Forelimb muscle (tissue), 1 donor: ENCODE measurements around the gene DLX5. TPM values are rescaled to one million over a fixed set of nuclear protein-coding genes. Genes with fewer than 3 reads are reported as not detected.

Source experiments
- DNase-seq: peaks from one replicate; pipeline ENCODE4 v3.0.0-alpha.2; 2013; ENCODE audit warnings: low read depth
- polyA plus RNA-seq: library from polyadenylated mRNA; unstranded; fragments of 120-200 nt; gene quantifications from one replicate; pipeline ENCODE4 v1.2.1, GENCODE V29; 2013; ENCODE audit not compliant: insufficient read length

DLX5 gene
- polyA plus RNA-seq, 1 donor: 0.22 TPM

DNA sequence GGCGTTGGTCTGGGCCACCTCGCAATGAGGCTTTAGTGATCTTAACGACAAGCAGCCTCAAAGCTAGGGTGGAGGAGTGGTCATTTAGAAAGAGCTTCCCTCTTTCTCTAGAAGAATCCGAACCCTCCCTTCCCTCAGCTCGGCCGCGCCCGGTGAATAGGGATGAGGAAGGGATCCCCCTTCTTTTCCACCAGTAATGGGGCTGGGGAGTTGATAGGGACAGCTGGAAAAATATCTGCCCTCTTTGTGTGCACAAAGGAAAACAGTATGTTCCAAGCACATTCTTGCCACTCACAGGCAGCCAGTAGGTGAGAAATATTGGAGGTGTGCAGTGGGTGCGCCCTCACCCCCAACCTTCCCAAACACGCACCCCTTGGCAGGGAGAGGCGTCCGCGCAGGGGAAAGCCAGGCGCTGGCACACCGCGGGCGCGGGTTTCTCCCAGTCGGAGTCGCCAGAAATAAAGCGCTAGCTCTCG is 6.5 kb downstream of the DLX5 start:
- no peak for DNase-seq

DNA sequence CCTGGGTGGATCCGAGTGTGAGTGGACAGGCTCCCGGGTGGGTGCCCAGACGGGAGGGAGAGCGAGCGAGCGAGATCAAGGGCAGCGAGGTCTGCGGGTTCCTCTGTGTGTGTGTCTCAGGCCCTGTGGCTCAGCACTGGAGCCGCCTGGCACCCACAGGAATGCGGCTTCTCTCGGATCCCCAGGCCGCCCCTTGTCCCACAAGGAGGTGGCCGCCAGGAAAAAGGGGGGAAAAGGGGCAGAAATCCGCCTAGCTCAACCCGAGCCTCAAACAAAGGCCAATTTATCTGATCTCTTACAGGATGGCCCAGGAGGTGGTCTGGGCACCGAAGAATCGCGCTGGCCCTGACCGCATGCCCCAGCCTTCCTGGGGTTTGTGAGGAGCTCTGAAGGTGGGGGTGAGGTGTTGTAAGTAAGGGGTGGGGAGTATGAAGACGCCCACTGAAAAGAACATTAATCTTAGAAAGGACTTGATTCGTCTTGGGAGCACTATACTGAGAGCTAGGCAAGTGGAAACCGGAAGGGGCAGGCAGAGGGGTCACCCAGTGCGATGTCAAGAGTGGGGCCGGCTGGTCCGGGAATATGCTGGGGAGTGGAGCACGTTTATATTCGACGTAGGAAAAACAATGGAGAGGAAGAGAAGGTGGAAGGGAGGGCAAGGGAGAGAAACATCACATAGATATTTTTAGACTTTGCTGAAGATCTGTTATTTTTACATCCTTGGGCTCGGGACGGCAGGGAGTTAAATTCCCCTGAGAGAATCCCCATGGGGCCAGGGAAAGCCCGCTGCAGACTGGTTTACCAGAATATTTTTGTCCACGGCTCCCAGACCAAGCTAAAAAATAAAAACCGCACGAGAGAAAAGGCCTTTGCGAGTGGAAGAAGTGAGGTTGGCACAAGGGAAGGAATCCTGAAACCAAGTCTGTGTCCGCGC is 7.2 kb downstream of the DLX5 start:
- DNase-seq: no peak

DNA sequence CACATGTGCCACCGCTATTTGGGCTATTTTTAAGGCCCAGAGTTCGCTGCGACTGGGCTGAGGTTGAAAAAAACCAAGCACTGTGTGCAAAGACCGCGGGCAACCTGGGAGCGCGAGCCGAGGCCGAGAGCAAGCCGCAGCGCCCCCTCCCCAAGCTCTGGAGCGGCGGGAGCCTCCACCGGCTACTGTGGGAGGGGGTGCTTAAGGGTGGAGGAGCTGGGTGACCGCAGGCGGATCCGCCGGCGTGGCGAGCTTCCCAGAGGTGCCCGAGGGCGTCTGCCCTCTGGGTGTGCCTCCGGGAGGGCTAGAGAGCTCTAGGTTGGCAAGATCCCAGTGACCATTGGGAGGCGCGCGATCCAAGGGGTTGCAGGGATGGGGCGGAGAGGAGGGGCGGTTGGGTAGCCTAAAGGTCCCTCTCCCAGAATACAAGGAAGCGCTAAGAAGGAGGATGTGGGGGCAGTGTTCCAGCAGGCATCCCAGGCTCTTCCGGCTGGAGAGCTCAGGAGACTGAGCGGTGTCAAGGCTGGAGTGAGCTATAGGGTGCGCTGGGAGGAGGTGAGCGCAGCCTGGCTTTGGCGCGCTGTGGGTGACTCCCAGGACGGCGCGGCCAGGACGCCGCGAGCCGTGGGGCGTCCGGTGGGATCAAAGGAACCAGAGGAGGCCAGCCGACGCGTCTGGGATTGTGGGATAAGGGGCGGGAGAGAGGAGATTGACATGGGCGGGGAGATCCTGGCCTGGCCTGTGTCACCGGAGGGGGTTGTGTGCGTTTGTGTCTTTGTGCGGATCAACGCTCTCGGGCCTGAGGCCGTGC is 8.0 kb downstream of the DLX5 start:
- DNase-seq: no peak

DNA sequence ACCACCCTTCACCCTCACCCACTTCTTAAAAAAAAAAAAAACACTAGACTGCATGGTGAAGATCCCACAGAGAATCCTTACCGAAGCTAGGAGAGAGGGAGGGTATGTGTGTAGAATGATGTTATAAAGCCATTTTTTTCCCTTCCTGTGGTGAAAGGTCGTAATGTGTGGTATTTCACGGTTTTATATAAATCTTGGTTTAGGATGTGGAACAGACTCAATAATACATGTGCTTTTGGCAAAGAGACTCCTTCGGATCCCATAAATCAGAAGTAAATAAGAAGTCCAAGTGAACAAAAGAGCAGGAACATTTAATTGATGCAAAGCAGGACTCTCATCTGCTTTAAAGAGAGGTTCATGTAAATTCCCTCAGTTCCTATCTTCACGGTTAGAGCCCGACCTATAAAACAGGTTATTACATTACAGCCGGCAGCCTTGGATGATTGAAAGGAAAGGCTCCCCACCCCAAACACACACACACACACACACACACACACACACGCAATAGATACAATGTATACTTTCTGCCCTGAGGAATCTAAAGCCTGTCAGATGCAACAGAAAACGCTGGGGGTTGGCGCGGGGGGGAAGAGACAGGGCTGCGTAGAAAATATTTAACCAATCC is 8.8 kb downstream of the DLX5 start:
- DNase-seq: no peak

DNA sequence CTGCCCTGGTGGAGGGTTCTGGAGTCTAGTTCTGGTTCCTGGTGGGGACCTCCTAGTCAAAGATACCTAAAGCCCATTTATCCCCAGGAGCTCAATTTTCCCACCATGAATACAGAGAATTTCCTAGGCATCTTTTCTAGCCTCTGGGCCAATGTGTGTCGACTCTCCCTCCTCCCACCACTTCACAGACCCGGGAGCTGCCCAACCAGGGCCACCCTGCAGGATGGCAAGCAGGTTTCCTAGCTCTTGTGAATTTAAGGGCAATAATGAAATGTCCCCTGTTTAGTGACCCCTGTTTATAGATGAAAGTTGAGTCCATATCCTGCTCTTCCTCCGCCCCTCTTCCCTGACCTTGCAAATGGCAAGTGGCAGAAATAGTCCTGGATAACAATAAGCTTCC is 9.4 kb downstream of the DLX5 start:
- DNase-seq: no peak

DNA sequence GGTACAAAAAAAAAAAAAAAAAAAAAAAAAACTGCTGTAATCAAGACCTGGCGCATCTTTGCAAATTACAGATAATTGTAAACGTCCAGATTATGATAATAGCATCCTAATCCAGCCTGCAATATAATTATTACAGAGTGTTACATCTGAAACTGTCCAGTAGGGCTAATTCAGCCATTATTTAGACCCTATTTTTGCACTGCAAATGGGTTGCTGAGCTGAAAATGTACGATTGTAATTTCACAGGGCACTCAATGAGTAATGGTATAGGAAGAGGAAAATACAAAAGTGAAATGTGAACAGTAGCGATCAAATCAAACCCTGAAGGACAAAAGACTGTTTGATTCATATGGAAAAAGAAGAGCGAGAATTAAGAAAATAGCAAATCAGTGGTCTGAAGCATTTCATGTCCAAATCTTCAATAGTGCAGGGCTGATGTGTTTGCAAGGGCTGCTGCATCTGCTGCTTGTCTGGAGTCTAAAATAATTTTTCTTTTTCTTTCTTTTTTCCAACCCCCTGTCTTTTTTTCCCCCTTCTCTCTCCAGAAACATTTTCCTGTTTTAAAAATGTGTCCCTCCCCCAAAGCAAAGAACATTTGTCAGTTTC is 10.4 kb downstream of the DLX5 start:
- DNase-seq: no peak

DNA sequence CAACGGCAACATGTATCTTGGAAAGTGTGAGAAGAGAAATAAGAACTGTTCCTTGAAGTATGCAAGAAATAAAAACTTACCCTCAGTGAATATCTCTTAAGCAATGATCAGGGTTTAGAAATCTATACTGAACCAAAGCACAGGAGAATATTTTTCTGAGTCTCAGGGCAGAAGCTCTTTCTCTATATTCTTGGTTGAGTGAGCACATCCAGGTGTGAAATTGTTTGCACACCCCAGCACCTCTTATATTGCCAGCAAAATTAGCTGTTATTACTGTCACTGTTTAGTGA is 10.8 kb downstream of the DLX5 start:
- DNase-seq: no peak

DNA sequence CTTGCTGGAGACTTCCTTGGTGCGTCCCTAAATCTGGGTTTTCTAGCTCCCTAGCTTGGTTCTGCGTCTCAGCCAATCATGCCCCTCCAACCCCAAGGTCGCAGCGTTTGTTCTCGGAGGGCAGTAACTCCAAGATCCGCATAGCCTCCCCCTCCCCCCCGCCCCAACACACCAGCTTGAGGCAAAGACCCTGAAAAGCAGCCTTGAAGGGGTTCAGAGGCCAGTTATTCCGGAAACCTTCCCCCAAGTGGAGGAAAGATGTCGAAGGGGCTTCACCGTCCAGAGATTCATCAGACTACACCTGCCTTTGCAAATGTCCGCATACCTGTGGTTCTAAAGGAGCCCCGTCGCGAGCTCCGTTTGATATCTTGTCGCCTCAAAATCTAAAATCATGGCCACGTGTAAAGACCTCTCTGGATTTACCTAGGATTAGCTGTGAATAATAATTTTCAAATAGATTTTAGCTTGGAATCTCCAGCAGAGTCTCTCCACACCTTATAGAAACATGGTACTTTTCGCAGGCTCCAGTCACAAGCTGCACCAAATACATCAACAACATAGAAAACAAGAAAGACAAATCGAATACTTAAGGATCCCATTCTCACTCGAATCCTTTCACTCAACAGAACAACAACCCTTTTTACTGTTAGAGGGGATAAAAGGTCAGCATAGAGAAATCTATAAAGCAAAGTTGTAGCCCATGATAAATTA is 11.3 kb downstream of the DLX5 start:
- DNase-seq: no peak

DNA sequence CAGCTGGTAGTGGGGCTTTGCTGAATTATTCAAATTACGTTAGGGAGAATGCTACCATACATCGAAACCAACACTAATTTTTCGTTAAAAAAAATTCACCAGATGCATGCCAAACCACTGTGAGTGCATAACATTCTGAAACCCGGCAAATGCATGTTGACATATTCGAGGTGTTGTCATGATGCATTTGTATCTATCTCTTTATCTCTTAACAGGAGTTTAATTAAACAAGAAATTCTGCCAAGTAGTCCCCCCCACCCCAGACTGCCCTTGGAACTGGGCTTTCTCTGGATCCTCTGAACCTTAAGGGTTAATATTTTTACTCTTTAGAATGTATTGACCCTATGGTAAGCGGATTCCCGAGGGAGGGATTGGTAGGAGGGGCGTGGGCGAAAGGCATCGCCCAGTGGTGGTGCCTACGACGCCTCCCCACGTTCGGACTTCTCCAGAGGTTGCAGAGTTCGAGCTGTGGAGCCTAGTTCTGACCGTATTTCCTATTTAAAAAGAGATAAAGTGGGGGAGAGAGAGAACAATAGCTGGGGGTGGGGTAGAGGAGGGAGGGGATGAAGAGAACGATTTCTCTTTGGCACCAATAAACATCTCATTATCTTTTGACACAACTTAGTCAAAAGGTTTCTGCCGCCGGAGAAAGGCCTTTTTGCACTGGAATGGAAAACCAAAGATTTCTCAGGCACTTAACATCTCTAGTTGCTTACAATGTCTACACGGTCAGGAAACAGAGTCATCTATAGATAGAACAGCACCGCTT is 12.1 kb downstream of the DLX5 start:
- no peak for DNase-seq

DNA sequence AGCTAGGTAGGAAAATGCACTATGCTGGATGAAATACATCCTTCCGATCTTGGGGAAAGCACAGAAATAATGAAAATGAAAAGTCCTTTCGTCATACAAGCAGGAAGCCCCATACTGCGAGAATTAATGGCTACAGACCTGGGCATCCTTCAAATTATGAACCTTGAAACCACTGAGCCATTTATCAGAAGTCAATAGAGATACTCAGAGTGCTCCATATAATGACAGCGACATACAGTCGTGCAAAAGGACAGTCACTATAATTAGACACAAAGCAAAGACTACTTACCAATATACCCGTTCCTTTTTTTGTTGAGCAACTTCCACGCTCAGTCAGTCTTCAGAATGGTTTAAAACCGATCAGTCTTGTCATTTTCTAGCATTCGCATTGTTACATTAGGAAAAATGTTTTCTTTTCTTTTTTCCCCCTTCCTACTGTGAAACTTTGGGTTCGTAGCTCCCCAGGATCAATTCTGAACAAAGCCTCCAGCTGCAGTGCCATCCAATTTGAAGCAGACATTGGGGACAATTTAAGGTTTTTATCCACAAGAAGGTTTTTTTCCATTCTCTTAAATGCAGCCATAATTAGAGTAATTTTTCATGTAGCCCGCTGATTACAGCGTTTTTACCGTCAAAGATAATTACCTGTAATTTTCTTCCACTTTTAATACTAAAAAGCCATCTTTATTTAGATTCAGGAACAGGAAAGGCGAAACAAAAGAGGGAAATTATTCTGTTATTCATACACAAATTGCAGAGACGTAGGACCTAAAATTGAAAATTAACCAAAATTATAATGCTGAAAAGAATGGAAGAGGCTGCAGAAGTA is 12.9 kb downstream of the DLX5 start:
- DNase-seq: no peak

DNA sequence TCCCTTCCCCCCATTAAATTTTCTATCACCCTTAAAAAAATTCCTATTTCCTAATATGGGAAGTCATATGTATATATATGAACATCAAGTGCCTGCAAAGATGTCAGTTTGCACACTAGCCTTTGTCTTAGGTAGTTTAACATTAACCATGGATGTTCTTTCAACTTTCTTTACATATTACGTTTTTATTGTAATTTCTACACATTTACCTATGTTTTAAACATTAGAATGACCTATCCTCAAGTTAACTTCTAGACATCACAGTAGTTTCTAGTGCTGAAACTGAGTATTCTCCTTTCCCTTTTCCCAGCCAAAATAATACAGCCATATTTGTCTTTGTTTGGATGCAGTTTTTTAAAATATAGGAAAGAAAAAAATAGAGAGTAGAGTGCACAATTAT is 13.5 kb downstream of the DLX5 start:
- no peak for DNase-seq

DNA sequence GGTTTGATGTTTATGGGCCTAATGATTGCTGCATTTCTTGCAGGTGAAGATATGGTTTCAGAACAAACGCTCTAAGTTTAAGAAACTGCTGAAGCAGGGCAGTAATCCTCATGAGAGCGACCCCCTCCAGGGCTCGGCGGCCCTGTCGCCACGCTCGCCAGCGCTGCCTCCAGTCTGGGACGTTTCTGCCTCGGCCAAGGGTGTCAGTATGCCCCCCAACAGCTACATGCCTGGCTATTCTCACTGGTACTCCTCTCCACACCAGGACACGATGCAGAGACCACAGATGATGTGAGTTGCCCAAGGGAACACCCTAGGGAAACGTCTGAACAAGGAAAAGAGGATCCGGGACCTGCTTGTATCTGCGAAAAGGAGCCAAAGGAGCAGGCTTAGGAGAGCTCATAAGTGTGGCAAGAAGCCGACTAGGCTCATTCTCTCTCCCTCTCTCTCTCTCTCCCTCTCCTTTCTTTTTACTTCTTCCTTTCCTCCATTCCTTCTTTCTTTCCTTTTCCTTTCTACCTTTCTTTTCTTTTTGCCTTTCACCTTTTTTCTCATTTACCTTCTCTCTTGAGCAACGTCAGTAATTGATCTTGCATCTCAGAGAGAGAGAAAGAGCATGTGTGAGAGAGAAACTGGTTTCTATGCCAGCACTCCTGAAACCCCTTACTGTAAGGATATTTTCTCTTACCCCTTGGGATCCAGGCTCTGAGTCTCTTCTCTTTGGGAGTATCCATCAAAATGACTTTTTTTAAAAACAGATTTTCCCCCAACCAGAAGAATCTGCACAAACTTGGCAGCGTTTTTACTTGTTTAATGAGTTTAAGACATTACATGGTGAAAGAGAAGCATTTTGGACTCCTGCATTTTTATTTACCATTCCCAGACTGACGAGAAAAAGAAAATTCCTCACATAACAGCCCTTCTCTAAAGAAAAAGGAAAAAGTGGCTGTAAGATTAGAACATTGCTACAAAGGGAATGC is 14.6 kb downstream of the DLX5 start:
- DNase-seq: no peak

DNA sequence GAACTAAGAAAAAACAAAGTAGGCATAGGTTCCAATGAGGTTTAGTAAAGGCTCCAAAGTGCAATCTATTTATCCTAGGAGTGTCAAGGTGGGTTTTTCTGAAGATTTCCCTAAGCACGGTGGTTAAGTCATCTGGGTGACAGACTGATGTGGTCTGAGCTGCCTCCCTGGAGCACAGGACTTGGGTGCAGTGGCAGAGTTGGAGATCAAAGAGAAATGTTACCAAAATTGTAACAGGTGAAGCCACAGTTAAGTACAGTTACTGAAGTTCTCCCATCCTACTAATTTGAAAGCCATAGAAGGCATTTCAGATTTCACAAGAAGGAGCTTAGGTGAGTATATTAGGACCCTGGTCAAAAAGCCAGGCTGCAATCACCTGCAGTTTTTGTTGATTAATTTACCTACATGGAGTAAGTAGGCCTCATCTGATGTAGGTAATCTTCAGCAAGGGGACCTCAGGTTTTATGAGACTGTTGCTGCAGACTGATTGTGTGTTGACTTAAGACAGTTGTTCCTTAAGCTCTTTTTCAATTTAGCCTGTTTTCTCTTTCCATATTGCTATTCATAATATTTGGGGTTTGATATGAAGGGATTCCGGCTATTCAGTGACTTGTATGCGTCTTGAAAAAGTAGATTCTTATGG is 16.2 kb downstream of the DLX5 start:
- DNase-seq: no peak

DNA sequence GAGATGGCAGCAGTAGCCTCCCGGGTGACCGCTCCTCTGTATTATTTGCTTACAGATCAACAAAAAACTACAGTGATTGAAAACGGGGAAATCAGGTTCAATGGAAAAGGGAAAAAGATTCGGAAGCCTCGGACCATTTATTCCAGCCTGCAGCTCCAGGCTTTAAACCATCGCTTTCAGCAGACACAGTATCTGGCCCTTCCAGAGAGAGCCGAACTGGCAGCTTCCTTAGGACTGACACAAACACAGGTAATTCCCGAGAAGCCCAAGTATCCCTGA is 17.1 kb downstream of the DLX5 start:
- no peak for DNase-seq

DNA sequence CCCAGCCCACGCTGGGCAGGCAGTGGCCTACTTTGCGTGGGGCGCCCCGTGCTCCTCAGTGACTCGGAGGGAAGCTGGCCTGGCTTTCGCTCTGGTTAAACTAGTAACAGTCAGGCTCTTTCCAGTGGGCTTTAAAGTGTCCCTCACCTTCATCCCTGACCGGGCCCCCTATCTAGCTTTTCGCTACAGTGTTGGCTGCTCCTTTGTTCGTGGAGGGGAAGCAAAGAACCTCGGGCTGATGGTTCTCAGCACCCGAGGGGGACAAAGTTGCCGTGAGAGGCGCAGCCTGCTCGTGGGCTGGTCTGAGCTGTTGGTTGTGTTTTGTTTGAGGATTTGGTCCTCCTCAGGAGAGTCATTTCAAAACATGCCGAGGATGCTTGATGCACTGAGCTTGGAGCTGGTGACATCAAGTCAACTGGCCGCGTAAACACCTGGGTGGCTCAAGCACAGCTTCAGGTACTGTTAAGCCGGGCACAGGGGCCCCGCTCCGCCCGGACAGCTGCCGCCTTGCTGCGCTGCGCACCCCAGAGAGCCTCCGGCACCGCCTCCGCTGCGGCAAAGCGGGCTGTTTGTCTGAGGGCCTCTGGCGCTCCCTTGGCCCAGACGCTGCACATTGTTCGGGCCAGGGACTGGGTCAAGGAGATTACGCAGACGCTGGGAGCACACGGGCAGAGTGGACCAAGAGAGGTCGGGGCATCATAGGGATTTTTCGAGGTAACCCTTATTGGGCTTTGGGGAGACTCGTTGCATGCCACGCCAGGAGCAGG is 17.6 kb downstream of the DLX5 start:
- no peak for DNase-seq

DNA sequence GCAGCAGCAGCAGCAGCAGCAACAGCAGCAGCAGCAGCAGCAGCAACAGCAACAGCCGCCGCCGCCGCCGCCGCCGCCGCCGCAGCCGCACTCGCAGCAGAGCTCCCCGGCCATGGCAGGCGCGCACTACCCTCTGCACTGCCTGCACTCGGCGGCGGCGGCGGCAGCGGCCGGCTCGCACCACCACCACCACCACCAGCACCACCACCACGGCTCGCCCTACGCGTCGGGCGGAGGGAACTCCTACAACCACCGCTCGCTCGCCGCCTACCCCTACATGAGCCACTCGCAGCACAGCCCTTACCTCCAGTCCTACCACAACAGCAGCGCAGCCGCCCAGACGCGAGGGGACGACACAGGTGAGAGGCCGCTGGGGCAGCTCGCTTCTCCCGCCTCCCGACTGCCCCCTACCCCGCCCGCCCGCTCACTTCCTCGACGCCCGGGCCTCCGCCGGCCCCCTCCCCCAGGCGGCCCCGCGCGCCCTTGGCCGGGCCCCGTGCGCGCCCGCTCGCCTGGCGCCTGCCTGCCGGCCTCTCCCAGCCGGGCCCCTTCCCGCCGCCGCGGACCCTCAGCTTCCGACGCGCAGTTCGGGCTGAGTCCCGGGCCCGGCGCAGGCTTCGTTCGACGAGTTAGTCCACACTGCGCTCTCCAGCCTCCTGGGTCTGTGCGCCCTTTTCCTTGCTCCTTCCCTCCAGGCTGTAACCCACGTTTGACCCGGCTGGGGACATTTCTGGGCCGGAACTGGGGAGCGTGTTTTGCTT is 18.4 kb downstream of the DLX5 start:
- no peak for DNase-seq
